Ishikawa (cell line): ENCODE data around the gene MATN1.

Experiments
- CEBPB ChIP-seq: IDR thresholded peaks from 2 replicates; pipeline ENCODE4 v1.6.1; 2012
- CREB1 ChIP-seq: IDR thresholded peaks from 2 replicates; pipeline ENCODE4 v1.6.1; 2012; ENCODE audit warnings: low read depth
- EGR1 ChIP-seq: IDR thresholded peaks from 2 replicates; pipeline ENCODE4 v1.6.1; 2012
- EP300 ChIP-seq: IDR thresholded peaks from 2 replicates; pipeline ENCODE4 v1.6.1; 2012; ENCODE audit warnings: borderline replicate concordance
- FOXM1 ChIP-seq: IDR thresholded peaks from 2 replicates; pipeline ENCODE4 v1.6.1; 2012; ENCODE audit warnings: low read depth, borderline replicate concordance
- NFIC ChIP-seq: IDR thresholded peaks from 2 replicates; pipeline ENCODE4 v1.6.1; 2012
- RAD21 ChIP-seq: IDR thresholded peaks from 2 replicates; pipeline ENCODE4 v1.6.1; 2012; ENCODE audit warnings: low read depth
- TAF1 ChIP-seq: IDR thresholded peaks from 2 replicates; pipeline ENCODE4 v1.6.1; 2012; ENCODE audit warnings: low read depth, mild to moderate bottlenecking
- TCF12 ChIP-seq: IDR thresholded peaks from 2 replicates; pipeline ENCODE4 v1.6.1; 2012; ENCODE audit warnings: low read depth
- TEAD4 ChIP-seq: IDR thresholded peaks from 2 replicates; pipeline ENCODE4 v1.6.1; 2012
- YY1 ChIP-seq: IDR thresholded peaks from 2 replicates; pipeline ENCODE4 v1.6.1; 2012; ENCODE audit warnings: low read depth
- ZBTB7A ChIP-seq: IDR thresholded peaks from 2 replicates; pipeline ENCODE4 v1.6.1; 2012; ENCODE audit warnings: low read depth
- TF ChIP-seq, protein P1 (sequence below): IDR thresholded peaks from 2 replicates; pipeline ENCODE4 v1.6.1; 2012
- TF ChIP-seq, protein P2 (sequence below): IDR thresholded peaks from 2 replicates; pipeline ENCODE4 v1.6.1; 2012; ENCODE audit warnings: low read depth, mild to moderate bottlenecking
- TF ChIP-seq, protein P3 (sequence below): IDR thresholded peaks from 2 replicates; pipeline ENCODE4 v1.6.1; 2012

MATN1 gene

DNA sequence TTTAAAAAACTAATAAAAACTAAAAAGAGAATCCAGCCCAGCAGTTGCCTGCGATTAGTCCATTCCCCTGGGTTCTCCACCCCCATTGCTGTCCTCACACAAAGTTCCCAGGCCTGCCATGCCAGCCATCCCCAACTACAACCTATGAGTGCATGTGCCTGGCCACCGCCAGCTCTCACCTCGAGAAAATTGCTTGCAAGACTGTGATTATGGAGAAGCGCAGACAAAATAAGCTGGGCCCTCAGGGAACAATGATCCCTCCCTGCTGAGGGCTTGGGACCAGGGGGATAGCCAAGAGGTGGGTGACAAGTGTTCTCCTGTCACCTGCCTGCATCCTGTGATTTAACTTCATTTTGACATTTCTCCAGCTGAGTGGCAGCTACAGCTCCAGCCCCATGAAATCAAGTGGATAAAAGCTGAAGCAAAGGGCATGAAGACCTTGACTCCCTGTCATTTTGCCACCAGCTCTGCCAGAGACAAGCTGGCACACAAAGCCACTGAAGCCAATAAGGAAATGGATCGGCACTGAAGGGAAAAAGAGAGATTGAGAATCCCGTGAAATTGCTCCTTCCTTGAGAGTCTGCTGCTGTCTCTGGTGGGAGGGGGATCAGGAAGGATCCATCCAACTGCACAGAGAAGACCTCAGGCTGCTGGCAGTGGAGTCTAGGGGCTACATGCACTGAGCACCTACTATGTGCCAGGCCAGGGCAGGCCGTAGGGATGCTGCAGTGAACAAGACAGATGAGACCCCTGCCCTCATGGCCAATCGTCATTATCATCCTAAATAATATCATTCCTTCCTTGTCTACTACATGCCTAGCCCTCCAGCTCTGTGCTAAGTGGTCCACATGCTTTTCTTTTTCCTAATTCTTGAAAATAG is 40.7 kb downstream of the MATN1 start:
- TF ChIP-seq, protein P1, sequence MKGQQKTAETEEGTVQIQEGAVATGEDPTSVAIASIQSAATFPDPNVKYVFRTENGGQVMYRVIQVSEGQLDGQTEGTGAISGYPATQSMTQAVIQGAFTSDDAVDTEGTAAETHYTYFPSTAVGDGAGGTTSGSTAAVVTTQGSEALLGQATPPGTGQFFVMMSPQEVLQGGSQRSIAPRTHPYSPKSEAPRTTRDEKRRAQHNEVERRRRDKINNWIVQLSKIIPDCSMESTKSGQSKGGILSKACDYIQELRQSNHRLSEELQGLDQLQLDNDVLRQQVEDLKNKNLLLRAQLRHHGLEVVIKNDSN = no peak
- no peak for TF ChIP-seq FOXM1
- TF ChIP-seq EP300 = no peak
- TF ChIP-seq RAD21 = no peak
- TF ChIP-seq, protein P2, sequence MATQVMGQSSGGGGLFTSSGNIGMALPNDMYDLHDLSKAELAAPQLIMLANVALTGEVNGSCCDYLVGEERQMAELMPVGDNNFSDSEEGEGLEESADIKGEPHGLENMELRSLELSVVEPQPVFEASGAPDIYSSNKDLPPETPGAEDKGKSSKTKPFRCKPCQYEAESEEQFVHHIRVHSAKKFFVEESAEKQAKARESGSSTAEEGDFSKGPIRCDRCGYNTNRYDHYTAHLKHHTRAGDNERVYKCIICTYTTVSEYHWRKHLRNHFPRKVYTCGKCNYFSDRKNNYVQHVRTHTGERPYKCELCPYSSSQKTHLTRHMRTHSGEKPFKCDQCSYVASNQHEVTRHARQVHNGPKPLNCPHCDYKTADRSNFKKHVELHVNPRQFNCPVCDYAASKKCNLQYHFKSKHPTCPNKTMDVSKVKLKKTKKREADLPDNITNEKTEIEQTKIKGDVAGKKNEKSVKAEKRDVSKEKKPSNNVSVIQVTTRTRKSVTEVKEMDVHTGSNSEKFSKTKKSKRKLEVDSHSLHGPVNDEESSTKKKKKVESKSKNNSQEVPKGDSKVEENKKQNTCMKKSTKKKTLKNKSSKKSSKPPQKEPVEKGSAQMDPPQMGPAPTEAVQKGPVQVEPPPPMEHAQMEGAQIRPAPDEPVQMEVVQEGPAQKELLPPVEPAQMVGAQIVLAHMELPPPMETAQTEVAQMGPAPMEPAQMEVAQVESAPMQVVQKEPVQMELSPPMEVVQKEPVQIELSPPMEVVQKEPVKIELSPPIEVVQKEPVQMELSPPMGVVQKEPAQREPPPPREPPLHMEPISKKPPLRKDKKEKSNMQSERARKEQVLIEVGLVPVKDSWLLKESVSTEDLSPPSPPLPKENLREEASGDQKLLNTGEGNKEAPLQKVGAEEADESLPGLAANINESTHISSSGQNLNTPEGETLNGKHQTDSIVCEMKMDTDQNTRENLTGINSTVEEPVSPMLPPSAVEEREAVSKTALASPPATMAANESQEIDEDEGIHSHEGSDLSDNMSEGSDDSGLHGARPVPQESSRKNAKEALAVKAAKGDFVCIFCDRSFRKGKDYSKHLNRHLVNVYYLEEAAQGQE = no peak
- no peak for TF ChIP-seq CEBPB
- TF ChIP-seq, protein P3, sequence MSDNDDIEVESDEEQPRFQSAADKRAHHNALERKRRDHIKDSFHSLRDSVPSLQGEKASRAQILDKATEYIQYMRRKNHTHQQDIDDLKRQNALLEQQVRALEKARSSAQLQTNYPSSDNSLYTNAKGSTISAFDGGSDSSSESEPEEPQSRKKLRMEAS = no peak
- TF ChIP-seq ZBTB7A = no peak
- no peak for TF ChIP-seq TEAD4
- no peak for TF ChIP-seq EGR1

DNA sequence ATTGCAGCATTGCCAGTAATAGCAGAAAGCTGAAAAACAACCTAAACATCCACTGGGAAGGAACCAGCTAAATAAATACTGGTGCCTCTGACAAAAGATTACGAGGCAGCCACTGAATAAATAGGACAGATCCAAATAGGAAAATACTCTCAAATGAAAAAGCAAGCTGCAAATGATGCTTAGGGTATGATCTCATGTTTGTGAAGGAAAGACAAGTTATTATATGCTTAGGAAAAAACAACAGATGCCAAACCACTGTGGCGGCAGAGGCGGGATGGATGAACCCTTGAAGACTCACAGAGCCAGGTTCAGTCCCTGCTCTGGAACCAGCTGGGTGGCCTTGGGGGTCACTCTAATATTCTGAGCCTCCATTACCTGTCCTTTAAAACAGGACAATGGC is 41.6 kb downstream of the MATN1 start:
- TF ChIP-seq FOXM1 (no peak), CEBPB (no peak), EP300 (no peak), TAF1 (no peak)
- TF ChIP-seq, protein P1 = no peak

DNA sequence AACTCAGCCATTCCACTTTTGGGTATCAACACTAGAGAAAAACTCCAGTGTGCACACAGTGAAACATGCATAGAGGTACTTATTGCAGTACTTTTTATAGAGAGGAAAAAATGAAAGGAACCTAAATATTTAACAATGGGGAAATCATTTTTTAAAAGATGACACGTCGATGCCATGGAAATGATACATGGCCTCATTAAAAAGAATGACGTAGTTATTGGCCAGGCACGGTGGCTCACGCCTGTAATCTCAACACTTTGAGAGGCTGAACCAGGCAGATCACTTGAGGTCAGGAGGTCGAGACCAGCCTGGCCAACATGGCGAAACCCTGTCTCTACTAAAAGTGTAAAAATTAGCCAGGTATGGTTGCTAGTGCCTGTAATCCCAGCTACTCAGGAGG is 42.5 kb downstream of the MATN1 start:
- no peak for TF ChIP-seq TAF1
- no peak for TF ChIP-seq TCF12
- no peak for TF ChIP-seq TEAD4
- TF ChIP-seq FOXM1 = no peak
- TF ChIP-seq, protein P2 = no peak
- TF ChIP-seq, protein P1 = no peak
- TF ChIP-seq, protein P3 = no peak
- no peak for TF ChIP-seq EP300
- no peak for TF ChIP-seq YY1
- TF ChIP-seq NFIC = no peak
- no peak for TF ChIP-seq CREB1
- no peak for TF ChIP-seq EGR1
- TF ChIP-seq RAD21 = no peak
- no peak for TF ChIP-seq CEBPB
- TF ChIP-seq ZBTB7A = no peak

DNA sequence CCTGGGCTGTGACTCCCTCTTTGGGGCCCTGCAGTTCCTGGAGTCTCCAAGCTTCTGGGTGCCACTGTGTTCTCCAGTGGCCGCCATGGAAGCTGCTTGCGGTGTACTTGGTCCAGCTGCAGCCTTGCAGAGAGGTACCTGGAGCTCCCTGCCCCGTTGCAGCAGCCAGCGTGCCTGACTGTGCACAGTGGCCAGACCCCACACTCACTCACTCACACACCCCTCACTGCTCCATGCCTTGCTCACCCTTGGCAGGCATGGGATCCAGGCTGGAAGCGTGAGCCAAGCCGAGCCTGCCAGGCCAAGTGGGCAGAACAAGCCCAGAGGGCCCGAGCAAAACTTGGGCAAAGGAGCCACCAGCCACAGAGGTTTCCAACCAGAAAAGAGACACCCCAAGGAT is 43.0 kb downstream of the MATN1 start:
- TF ChIP-seq ZBTB7A (no peak), YY1 (no peak), FOXM1 (no peak), TEAD4 (no peak), EGR1 (no peak), TAF1 (no peak), EP300 (no peak)
- TF ChIP-seq, protein P3 = no peak
- TF ChIP-seq, protein P2 = no peak
